Naive B cell (primary cell): ENCODE data around the gene SH2D6. TPM values are rescaled to one million over a fixed set of nuclear protein-coding genes. Genes with fewer than 3 reads are reported as not detected.

Experiments used
- ATAC-seq, 2 donors: fragments of 150-1000 bp; cut with Tn5 transposase; 2 replicates each; pipeline ENCODE4 v1.10.0; 2021; ENCODE audit warnings: low read depth in 2 of 2, mild to moderate bottlenecking in 2 of 2, moderate library complexity in 2 of 2
- DNase-seq: peaks from one replicate; pipeline ENCODE4 v3.0.0; 2022
- H3K27ac Mint-ChIP-seq, 6 donors: one replicate each; pipeline ENCODE4 v1.8.0; 2020 to 2022; ENCODE audit warnings: mild to moderate bottlenecking in 6 of 6, mixed read lengths in 6 of 6, moderate library complexity in 5 of 6, inconsistent platforms in 2 of 6
- H3K27me3 Mint-ChIP-seq, 3 donors: one replicate each; pipeline ENCODE4 v1.8.0; 2021 to 2022; ENCODE audit warnings: mixed read lengths in 3 of 3, mild to moderate bottlenecking in 1 of 3
- H3K36me3 Mint-ChIP-seq, 2 donors: one replicate each; pipeline ENCODE4 v1.8.0; 2020 to 2022; ENCODE audit warnings: mixed read lengths in 2 of 2, inconsistent platforms in 1 of 2, mild to moderate bottlenecking in 1 of 2
- H3K4me1 Mint-ChIP-seq, 3 donors: one replicate each; pipeline ENCODE4 v1.8.0; 2020 to 2022; ENCODE audit warnings: mixed read lengths in 3 of 3, inconsistent platforms in 1 of 3, mild to moderate bottlenecking in 1 of 3, moderate library complexity in 1 of 3
- H3K4me3 Mint-ChIP-seq, 8 donors: one replicate each; pipeline ENCODE4 v1.8.0; 2020 to 2022; ENCODE audit warnings: mild to moderate bottlenecking in 8 of 8, mixed read lengths in 8 of 8, moderate library complexity in 8 of 8, inconsistent platforms in 2 of 8
- H3K9me3 Mint-ChIP-seq, 7 donors: one replicate each; pipeline ENCODE4 v1.8.0; 2020 to 2022; ENCODE audit warnings: mixed read lengths in 7 of 7, mild to moderate bottlenecking in 5 of 7, inconsistent platforms in 2 of 7, moderate library complexity in 1 of 7
- polyA plus RNA-seq, 6 donors: library from polyadenylated mRNA; unstranded; fragments of 300-500 nt; fragmentation: Illumina TruSeq; gene quantifications; one replicate each; pipeline ENCODE4 v1.2.3, GENCODE V29; 2021; ENCODE audit warnings: low read depth in 6 of 6

The SH2D6 gene
- polyA plus RNA-seq, 6 donors from 2014 or later = not detected

GRCh38 chr2:85420536-85421259 is 2.2 kb downstream of the SH2D6 start:
- peaks cover 14 to 31% (median 24%) of the 10 kb centered on the region in 3 donors for H3K4me1 Mint-ChIP-seq
- peak overlapping the region; percentile 48 to 95 (median 84) for H3K27ac Mint-ChIP-seq
- ATAC-seq = peak; percentile 70 to 73
- H3K9me3 Mint-ChIP-seq = no peaks in the 10 kb centered on the region
- DNase-seq = peak; percentile 86
- H3K36me3 Mint-ChIP-seq = no peaks in the 10 kb centered on the region
- H3K27me3 Mint-ChIP-seq = no peaks in the 10 kb centered on the region
- H3K4me3 Mint-ChIP-seq = peak overlapping the region; percentile 55 to 99 (median 76)

- Mint-ChIP-seq H3K4me1 (peaks cover 14 to 30% (median 29%) of the 10 kb centered on the region in 3 donors), H3K27me3 (no peaks in the 10 kb centered on the region), H3K4me3 (peak overlapping the region in 3 of 8 donors; percentile 1 to 99 (median 62)), H3K9me3 (no peaks in the 10 kb centered on the region), H3K36me3 (no peaks in the 10 kb centered on the region), H3K27ac (peak overlapping the region in 5 of 6 donors; percentile 44 to 95 (median 82))
- DNase-seq (no peak), ATAC-seq (no peak)
These were observed 3.0 kb downstream of the SH2D6 start for GRCh38 chr2:85421260-85422071.

- Mint-ChIP-seq H3K4me1 (peaks cover 14 to 30% (median 29%) of the 10 kb centered on the region in 3 donors), H3K27ac (peak overlapping the region in 3 of 6 donors; percentile 21 to 82 (median 36)), H3K27me3 (no peaks in the 10 kb centered on the region), H3K9me3 (no peaks in the 10 kb centered on the region), H3K36me3 (no peaks in the 10 kb centered on the region), H3K4me3 (peak overlapping the region in 1 of 8 donors; percentile 74)
- DNase-seq (no peak), ATAC-seq (no peak)
These were observed 3.6 kb downstream of the SH2D6 start for GRCh38 chr2:85422072-85422457.

- Mint-ChIP-seq H3K4me1 (peaks cover 14 to 30% (median 26%) of the 10 kb centered on the region in 3 donors), H3K27ac (peak overlapping the region in 3 of 6 donors; percentile 39 to 74 (median 69)), H3K36me3 (no peaks in the 10 kb centered on the region), H3K4me3 (no peak overlapping the region), H3K27me3 (no peaks in the 10 kb centered on the region), H3K9me3 (no peaks in the 10 kb centered on the region)
- ATAC-seq = no peak
- DNase-seq = no peak
These were observed 5.0 kb downstream of the SH2D6 start for GRCh38 chr2:85423525-85423924.

- peaks cover 9 to 18% (median 11%) of the 10 kb centered on the region in 3 donors for H3K4me1 Mint-ChIP-seq
- H3K9me3 Mint-ChIP-seq = no peaks in the 10 kb centered on the region
- H3K4me3 Mint-ChIP-seq = no peak overlapping the region
- DNase-seq (no peak), ATAC-seq (no peak)
- H3K36me3 Mint-ChIP-seq = no peaks in the 10 kb centered on the region
- no peaks in the 10 kb centered on the region for H3K27me3 Mint-ChIP-seq
- no peak overlapping the region for H3K27ac Mint-ChIP-seq
These were observed 7.1 kb downstream of the SH2D6 start for GRCh38 chr2:85425588-85425987.

GRCh38 chr2:85427300-85427835 is 8.9 kb downstream of the SH2D6 start:
- no peaks in the 10 kb centered on the region for H3K36me3 Mint-ChIP-seq
- DNase-seq = no peak
- ATAC-seq = no peak
- peaks cover 0 to 6% (median 4%) of the 10 kb centered on the region in 3 donors for H3K4me1 Mint-ChIP-seq
- H3K27me3 Mint-ChIP-seq = no peaks in the 10 kb centered on the region
- no peaks in the 10 kb centered on the region for H3K9me3 Mint-ChIP-seq
- H3K27ac Mint-ChIP-seq = no peak overlapping the region
- H3K4me3 Mint-ChIP-seq = no peak overlapping the region

GRCh38 chr2:85428343-85428881 is 9.9 kb downstream of the SH2D6 start:
- Mint-ChIP-seq H3K4me1 (peaks cover 0 to 6% (median 4%) of the 10 kb centered on the region in 3 donors), H3K27me3 (no peaks in the 10 kb centered on the region), H3K9me3 (no peaks in the 10 kb centered on the region), H3K36me3 (no peaks in the 10 kb centered on the region), H3K4me3 (no peak overlapping the region), H3K27ac (peak overlapping the region in 1 of 6 donors; percentile 52)
- no peak for DNase-seq
- ATAC-seq = no peak

- Mint-ChIP-seq H3K4me3 (no peak overlapping the region), H3K4me1 (peaks cover 1 to 6% (median 4%) of the 10 kb centered on the region in 3 donors), H3K27ac (no peak overlapping the region), H3K36me3 (no peaks in the 10 kb centered on the region), H3K9me3 (no peaks in the 10 kb centered on the region), H3K27me3 (no peaks in the 10 kb centered on the region)
- ATAC-seq (no peak), DNase-seq (no peak)
These were observed 10.9 kb downstream of the SH2D6 start for GRCh38 chr2:85429213-85429923.

- no peak for DNase-seq
- H3K27ac Mint-ChIP-seq = no peak overlapping the region
- H3K36me3 Mint-ChIP-seq = no peaks in the 10 kb centered on the region
These were observed 11.4 kb downstream of the SH2D6 start for GRCh38 chr2:85429924-85430289.

GRCh38 chr2:85430752-85431569 is 12.4 kb downstream of the SH2D6 start:
- Mint-ChIP-seq H3K27me3 (no peaks in the 10 kb centered on the region), H3K4me1 (peaks cover 12 to 20% (median 16%) of the 10 kb centered on the region in 3 donors), H3K36me3 (no peaks in the 10 kb centered on the region), H3K9me3 (no peaks in the 10 kb centered on the region), H3K4me3 (no peak overlapping the region), H3K27ac (no peak overlapping the region)
- ATAC-seq (no peak), DNase-seq (no peak)

More at GRCh38 chr2:85429924-85430289, 11.4 kb downstream of the SH2D6 start:
- H3K4me1 Mint-ChIP-seq = peaks cover 5 to 11% (median 7%) of the 10 kb centered on the region in 3 donors
- H3K4me3 Mint-ChIP-seq = no peak overlapping the region
- H3K9me3 Mint-ChIP-seq = no peaks in the 10 kb centered on the region
- ATAC-seq = no peak
- H3K27me3 Mint-ChIP-seq = no peaks in the 10 kb centered on the region

- Mint-ChIP-seq H3K4me1 (peaks cover 19 to 23% (median 23%) of the 10 kb centered on the region in 3 donors), H3K27me3 (no peaks in the 10 kb centered on the region), H3K4me3 (no peak overlapping the region), H3K27ac (no peak overlapping the region), H3K9me3 (no peaks in the 10 kb centered on the region), H3K36me3 (no peaks in the 10 kb centered on the region)
- DNase-seq (no peak), ATAC-seq (no peak)
These were observed 13.2 kb downstream of the SH2D6 start for GRCh38 chr2:85431570-85432205.

- Mint-ChIP-seq H3K4me3 (no peak overlapping the region), H3K9me3 (no peaks in the 10 kb centered on the region), H3K27me3 (no peaks in the 10 kb centered on the region), H3K36me3 (no peaks in the 10 kb centered on the region), H3K4me1 (peaks cover 33 to 39% (median 37%) of the 10 kb centered on the region in 3 donors), H3K27ac (no peak overlapping the region)
- DNase-seq (no peak), ATAC-seq (no peak)
These were observed 15.1 kb downstream of the SH2D6 start for GRCh38 chr2:85433511-85434089.
